ENCODE measurements around the gene NUDT19. TPM values are rescaled to one million over a fixed set of nuclear protein-coding genes. Genes with fewer than 3 reads are reported as not detected.
"Not testable (repeated sequence)": the region's sequence is repeated elsewhere in the genome, so short reads cannot be mapped to it uniquely, and the experiment has no call there.

NUDT19 gene
- total RNA-seq, 4 donors from 2014 or later, result 28.8 to 34.8 (median 29.2) TPM

- peaks cover 44% of the 10 kb centered on the region in 2 donors for H3K4me1 ChIP-seq
- H3K27ac ChIP-seq, result peak overlapping the region; percentile 88 to 94 (median 94)
- ATAC-seq, result peak; percentile 75 to 79
These were observed 41.9 kb upstream of the NUDT19 start for GRCh38 chr19:32649751-32650150.

GRCh38 chr19:32650671-32651070 is 41.0 kb upstream of the NUDT19 start:
- peaks cover 0 to 47% of the 10 kb centered on the region in 2 donors for H3K36me3 ChIP-seq
- H3K27ac ChIP-seq, result peak overlapping the region; percentile 88 to 94 (median 94)
- in situ Hi-C loops (cut with MboI; ENCODE audit: low sequenced_read_pairs in 4 of 4), result no loop called here

More at GRCh38 chr19:32649751-32650150, 41.9 kb upstream of the NUDT19 start:
- in situ Hi-C loops (cut with MboI; ENCODE audit: low sequenced_read_pairs in 4 of 4) (no loop called here), intact Hi-C loops (cut with DNase I; ENCODE audit: low total_unique reads) (loop anchor here (5.0 kb wide), 1 partner anchor 43 kb away; the partner anchor contains the start of gene NUDT19)
- peak in 1 of 2 donors; percentile 68 for TF ChIP-seq POLR2A (IDR thresholded peaks at IDR 0.05)
- TF ChIP-seq, protein P1, sequence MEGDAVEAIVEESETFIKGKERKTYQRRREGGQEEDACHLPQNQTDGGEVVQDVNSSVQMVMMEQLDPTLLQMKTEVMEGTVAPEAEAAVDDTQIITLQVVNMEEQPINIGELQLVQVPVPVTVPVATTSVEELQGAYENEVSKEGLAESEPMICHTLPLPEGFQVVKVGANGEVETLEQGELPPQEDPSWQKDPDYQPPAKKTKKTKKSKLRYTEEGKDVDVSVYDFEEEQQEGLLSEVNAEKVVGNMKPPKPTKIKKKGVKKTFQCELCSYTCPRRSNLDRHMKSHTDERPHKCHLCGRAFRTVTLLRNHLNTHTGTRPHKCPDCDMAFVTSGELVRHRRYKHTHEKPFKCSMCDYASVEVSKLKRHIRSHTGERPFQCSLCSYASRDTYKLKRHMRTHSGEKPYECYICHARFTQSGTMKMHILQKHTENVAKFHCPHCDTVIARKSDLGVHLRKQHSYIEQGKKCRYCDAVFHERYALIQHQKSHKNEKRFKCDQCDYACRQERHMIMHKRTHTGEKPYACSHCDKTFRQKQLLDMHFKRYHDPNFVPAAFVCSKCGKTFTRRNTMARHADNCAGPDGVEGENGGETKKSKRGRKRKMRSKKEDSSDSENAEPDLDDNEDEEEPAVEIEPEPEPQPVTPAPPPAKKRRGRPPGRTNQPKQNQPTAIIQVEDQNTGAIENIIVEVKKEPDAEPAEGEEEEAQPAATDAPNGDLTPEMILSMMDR (IDR thresholded peaks at IDR 0.05 in 4 of 5, conservative IDR thresholded peaks at IDR 0.05 in 1 of 5), result no peak
- Histone ChIP-seq H3K27me3 (no peaks in the 10 kb centered on the region), H3K9me3 (no peaks in the 10 kb centered on the region), H3K36me3 (peaks cover 0 to 46% of the 10 kb centered on the region in 2 donors), H3K4me3 (peak overlapping the region in 2 of 4 donors; percentile 8 to 14)
- DNase-seq, result peak; percentile 88 to 94

DNA sequence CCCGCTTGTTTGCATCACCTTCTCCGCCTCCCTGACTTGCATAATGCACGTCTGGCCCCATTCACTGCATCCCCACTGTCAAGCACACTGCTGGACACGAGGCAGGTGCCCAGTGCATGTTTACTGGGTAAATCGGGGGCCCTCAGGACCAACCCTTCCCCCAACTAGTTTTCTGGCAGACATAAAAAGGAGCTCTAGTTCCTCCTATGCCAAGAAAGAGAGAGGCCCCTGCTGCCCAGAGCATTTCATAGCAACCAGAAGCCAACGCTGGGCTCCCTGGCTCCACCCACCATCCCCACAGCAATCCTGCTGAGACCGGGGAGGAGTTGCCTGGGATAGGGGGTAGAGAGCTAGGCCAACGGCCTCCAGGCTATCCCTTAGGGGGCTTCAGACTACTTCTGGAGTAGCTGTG is 39.9 kb upstream of the NUDT19 start:
- H3K4me3 ChIP-seq, result no peak overlapping the region
- DNase-seq (peak; percentile 63 to 82), ATAC-seq (peak; percentile 43 to 45)
- intact Hi-C loops (cut with DNase I; ENCODE audit: low total_unique reads), result loop anchor here (5.0 kb wide), 1 partner anchor 41 kb away; the partner anchor contains the start of gene NUDT19
- peak overlapping the region; percentile 88 to 94 (median 94) for H3K27ac ChIP-seq
- in situ Hi-C loops (cut with MboI; ENCODE audit: low sequenced_read_pairs in 4 of 4), result no loop called here
- H3K36me3 ChIP-seq, result peaks cover 0 to 42% of the 10 kb centered on the region in 2 donors
- no peaks in the 10 kb centered on the region for H3K9me3 ChIP-seq
- peaks cover 44% of the 10 kb centered on the region in 2 donors for H3K4me1 ChIP-seq
- no peak for TF ChIP-seq POLR2A (IDR thresholded peaks at IDR 0.05)
- TF ChIP-seq, protein P1 (IDR thresholded peaks at IDR 0.05 in 4 of 5, conservative IDR thresholded peaks at IDR 0.05 in 1 of 5), result no peak
- H3K27me3 ChIP-seq, result no peaks in the 10 kb centered on the region

More at GRCh38 chr19:32650671-32651070, 41.0 kb upstream of the NUDT19 start:
- intact Hi-C loops (cut with DNase I; ENCODE audit: low total_unique reads), result loop anchor here (5.0 kb wide), 1 partner anchor 42 kb away; the partner anchor contains the start of gene NUDT19
- Histone ChIP-seq H3K9me3 (no peaks in the 10 kb centered on the region), H3K4me1 (peaks cover 44% of the 10 kb centered on the region in 2 donors), H3K27me3 (no peaks in the 10 kb centered on the region), H3K4me3 (no peak overlapping the region)
- DNase-seq (peak; percentile 65 to 83), ATAC-seq (peak; percentile 23 to 27)
- TF ChIP-seq POLR2A (IDR thresholded peaks at IDR 0.05), result no peak
- TF ChIP-seq, protein P1 (IDR thresholded peaks at IDR 0.05 in 4 of 5, conservative IDR thresholded peaks at IDR 0.05 in 1 of 5), result no peak

DNA sequence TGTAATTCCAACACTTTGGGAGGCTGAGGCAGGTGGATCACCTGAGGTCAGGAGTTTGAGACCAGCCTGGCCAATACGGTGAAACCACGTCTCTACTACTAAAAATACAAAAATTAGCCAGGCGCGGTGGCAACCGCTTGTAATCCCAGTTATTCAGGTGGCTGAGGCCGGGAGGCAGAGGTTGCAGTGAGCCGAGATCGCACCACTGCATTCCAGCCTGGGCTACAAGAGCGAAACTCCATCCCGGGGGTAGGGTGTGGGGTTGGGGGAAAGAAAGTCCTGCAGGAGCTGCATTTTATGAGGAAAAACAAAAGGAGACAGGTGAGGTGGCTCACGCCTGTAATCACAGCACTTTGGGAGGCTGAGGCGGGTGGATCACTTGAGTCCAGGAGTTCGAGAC is 39.3 kb upstream of the NUDT19 start:
- H3K4me1 ChIP-seq, result peaks cover 44% of the 10 kb centered on the region in 2 donors
- DNase-seq; H3K4me3 ChIP-seq; ATAC-seq; in situ Hi-C loops (cut with MboI; ENCODE audit: low sequenced_read_pairs in 4 of 4); H3K27me3 ChIP-seq; H3K9me3 ChIP-seq: not testable (repeated sequence)
- H3K27ac ChIP-seq, result peak overlapping the region; percentile 88 to 94 (median 94)
- peaks cover 0 to 36% of the 10 kb centered on the region in 2 donors for H3K36me3 ChIP-seq
- intact Hi-C loops (cut with DNase I; ENCODE audit: low total_unique reads), result loop anchor here (5.0 kb wide), 1 partner anchor 40 kb away; the partner anchor contains the start of gene NUDT19

DNA sequence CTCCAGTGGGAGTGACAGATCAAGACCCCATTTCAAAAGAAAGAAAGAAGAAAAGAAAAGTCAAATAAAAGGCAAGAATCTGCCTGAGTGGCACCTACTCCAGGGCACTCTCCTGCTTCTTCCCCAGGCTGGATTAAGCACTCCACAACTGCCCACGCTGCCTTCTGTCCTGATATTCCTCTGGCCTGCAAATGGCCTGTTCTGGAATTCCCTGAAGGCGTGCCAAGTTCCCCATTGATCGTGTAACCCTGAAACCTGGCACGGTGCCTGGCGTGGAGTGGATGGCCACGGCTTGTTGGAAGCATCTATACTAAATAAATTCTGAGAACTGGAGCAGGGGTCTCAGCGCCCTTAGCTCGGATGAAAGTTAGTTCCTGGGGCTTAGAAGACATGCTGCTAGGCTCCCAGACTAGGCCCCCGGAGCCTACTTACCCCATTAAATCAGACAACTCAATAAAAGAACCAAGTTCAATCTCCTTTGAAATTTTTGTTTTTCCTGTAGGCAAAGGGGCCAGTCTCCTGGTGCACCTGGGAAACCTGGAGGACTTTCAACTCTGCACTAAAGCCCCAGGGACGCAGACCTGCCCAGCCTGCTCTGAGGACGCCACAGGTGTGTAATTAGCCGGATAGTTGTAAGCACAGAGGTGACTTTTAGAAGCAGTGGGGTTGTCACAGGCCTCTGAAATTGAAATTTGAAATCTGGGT is 38.6 kb upstream of the NUDT19 start:
- intact Hi-C loops (cut with DNase I; ENCODE audit: low total_unique reads) (loop anchor here (5.0 kb wide), 1 partner anchor 39 kb away; the partner anchor contains the start of gene NUDT19), in situ Hi-C loops (cut with MboI; ENCODE audit: low sequenced_read_pairs in 4 of 4) (no loop called here)
- peaks cover 0 to 30% of the 10 kb centered on the region in 2 donors for H3K36me3 ChIP-seq
- H3K9me3 ChIP-seq, result no peaks in the 10 kb centered on the region
- peak overlapping the region; percentile 88 to 94 (median 94) for H3K27ac ChIP-seq
- no peaks in the 10 kb centered on the region for H3K27me3 ChIP-seq
- TF ChIP-seq, protein P1 (IDR thresholded peaks at IDR 0.05 in 4 of 5, conservative IDR thresholded peaks at IDR 0.05 in 1 of 5), result no peak
- TF ChIP-seq POLR2A (IDR thresholded peaks at IDR 0.05), result no peak
- DNase-seq, result peak in 1 of 2 donors; percentile 47
- no peak overlapping the region for H3K4me3 ChIP-seq
- peaks cover 40 to 44% of the 10 kb centered on the region in 2 donors for H3K4me1 ChIP-seq
- no peak for ATAC-seq
